SHP77 (cell line): ENCODE measurements around the gene GPRC5D.

Experiments used
- DNase-seq, 2 experiments: peaks; one replicate each; lab custom pipeline; 2025; lab: John Stamatoyannopoulos, UW

The GPRC5D gene

GRCh38 chr12:12952036-12952435, at the start of gene GPRC5D:
Gene GPRC5D (minus strand): TSS chr12:12952170. CDS start chr12:12950384, 1,786 bp downstream.
- DNase-seq: no peak

GRCh38 chr12:13001775-13002040, 49.7 kb upstream of the GPRC5D start:
- no peak for DNase-seq

- DNase-seq: peak in 1 of 2 experiments; percentile 41
Observed at GRCh38 chr12:13000925-13001774, 49.2 kb upstream of the GPRC5D start.

DNA sequence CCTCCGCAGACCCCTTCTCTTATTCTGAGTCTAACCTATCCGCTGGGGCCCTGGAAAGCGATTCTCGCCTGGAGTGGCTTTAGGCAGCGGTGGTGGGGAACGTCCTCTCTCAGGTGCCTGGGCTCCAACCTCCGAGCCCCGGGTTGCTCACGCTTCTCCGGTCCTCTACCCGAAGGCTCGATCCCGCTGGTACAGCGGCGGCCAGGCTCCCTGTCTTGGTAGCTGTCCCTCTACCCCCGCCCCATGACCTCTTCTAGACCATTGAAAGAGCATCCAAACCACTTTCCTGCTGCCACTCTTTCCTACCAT, 48.6 kb upstream of the GPRC5D start:
- DNase-seq: no peak

GRCh38 chr12:12999959-13000615, 48.1 kb upstream of the GPRC5D start, which contains the start of gene HEBP1:
Gene HEBP1 (minus strand): TSS chr12:13000265. CDS start chr12:13000114, 151 bp downstream.
- peak in 1 of 2 experiments; percentile 35 for DNase-seq

DNA sequence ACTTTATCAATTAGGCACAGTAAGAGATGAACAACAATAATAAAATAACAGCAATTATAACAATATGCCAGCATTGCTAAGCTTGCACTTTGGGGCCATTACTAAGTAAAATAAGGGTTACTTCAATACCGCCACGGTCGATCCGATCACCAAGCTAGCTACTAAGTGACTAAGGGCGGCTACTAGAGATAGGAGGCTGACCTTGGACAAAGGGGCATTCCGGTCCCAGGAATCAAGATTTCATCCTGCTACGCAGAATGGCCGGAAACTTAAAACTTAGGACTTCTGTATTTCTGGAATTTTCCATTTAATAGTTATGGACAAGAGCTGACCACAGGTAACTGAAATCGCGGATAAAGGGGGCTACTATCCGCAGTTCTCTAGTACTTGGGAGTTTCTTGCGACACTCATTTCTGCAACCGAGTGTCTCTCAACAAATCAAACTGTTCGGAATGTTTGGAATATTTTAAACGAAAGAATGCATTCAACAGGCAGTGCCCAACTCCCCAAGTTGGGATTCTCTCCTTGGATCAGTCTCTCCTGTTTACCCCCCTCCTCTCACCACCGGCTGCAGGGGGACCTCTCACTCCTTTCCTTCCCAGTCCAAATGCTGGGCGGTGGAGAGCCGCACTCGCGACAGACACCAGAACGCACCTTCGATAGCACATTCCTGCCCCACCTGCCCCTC, 47.4 kb upstream of the GPRC5D start:
- DNase-seq: no peak

- no peak for DNase-seq
Observed at GRCh38 chr12:12998248-12998647, 46.3 kb upstream of the GPRC5D start.

DNA sequence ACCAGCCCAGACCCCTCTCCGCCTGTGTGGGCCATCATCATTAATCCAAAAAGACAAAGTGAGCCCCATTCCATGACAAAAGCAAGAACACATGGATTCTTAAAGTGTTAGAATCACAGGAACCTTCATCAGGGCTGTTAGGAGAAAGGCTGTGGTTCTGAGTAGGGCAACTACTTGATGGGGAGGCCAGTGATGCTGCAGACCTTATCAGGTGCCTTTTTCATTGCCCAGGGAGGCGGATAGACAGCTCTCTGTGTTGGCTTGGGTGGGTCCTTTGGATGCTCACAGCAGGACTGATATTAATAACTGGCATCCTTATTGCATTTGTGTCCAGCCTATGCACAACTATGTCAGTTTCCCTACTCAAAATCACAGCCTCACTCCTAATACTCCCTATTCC, 45.8 kb upstream of the GPRC5D start:
- DNase-seq: no peak

DNA sequence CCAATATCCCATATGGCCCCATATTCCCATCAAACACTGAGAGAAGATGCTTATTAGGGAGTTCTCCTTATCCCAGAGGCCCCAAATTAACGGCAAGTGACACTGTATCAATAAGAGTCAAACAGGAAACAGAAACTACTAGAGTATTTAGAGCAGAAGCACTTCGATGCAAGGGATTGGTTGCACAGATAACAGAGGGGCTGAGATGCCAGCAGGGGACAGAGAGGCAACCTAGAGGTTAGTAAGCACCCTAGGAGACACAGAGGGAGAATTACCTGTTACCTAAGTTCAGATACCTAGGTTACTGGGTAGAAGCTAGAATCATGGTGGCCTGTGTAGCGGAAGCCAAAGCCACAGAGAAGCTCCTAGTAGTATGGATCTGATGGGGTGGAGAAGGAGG, 45.2 kb upstream of the GPRC5D start:
- DNase-seq: no peak

GRCh38 chr12:12996209-12996608, 44.2 kb upstream of the GPRC5D start:
- DNase-seq: no peak

GRCh38 chr12:12995088-12995487, 43.1 kb upstream of the GPRC5D start:
- no peak for DNase-seq

DNA sequence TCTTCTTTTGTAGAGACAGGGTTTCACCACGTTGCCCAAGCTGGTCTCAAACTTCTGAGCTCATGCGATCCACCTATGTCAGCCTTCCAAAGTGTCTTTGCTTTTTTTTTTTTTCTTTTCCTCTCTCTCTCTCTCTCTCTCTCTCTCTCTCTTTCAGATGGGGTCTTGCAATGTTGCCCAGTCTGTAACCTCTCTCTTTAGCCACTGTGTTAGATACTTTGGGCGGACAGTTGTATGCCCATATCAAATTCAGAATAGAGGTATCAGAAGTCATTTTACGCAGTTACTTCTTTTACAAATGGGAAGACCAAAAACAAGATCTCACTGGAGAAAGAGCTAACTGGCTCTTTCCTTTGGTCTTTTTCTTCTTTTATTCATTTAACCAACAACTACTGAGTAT, 41.4 kb upstream of the GPRC5D start:
- DNase-seq: no peak

DNA sequence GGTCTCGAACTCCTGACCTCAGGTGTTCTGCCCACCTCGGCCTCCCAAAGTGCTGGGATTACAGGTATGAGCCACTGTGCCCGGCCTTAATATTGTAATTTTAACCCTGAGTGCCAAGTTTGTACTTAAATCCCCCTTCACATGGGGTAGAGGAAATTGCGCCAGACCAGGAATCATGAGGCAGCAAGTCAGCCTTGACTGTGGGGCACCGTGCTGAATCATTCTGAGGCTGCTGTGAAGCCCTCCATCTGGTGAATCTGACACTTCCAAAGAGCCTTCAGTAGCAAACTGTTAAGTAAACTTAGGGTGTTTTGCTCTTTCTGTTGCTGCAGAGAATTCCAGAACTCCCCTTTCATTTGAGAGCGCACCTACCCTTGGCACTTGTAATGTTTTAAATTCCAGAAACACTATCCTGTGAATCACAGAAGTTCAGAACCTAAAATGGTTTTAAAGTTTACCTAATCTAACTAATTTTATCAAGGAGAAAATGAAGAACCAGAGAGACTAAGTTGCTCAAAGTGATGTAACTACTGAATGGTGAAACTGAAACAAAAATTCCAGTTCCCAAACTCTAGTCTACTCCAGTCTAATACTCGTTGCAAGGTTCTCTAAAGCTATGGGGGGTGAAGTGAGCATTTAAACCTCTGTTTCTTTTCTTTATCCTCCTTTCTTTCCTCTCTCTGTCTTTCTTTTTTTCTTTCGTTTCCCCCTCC, 40.6 kb upstream of the GPRC5D start:
- DNase-seq: no peak

DNA sequence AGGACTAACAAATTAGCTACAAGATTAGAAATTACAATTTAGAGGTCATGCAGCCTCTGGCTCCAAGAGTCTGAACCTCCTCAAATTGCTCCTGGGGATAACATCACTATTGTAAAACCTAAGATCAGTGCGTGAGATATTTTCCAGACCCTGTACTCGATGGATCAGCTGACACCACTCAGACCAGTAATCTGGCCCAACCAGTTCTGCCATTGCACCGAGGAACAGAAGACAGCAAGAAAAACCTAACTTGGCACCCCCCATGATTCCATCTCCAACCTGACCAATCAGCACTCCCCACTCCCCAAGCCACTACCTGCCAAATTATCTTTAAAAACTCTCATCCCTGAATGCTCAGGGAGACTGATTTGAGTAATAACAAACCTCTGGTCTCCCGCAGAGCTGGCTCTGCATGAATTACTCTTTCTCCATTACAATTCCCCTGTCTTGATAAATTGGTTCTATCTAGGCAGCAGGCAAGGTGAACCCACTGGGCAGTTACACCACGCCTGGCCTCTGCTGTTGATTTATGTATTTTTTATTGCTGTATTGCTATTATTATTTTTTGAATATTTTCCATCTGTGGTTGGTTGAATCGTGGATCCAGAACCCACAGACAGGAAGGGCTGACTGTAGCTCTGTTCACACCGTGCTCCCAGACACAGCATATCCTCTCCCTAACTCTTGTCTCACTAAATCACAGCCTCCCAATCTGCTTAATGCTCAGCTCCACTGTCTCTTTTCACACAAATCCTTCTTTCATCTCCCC, 38.9 kb upstream of the GPRC5D start:
- no peak for DNase-seq

- DNase-seq: no peak
Observed at GRCh38 chr12:12987421-12987820, 35.5 kb upstream of the GPRC5D start.

DNA sequence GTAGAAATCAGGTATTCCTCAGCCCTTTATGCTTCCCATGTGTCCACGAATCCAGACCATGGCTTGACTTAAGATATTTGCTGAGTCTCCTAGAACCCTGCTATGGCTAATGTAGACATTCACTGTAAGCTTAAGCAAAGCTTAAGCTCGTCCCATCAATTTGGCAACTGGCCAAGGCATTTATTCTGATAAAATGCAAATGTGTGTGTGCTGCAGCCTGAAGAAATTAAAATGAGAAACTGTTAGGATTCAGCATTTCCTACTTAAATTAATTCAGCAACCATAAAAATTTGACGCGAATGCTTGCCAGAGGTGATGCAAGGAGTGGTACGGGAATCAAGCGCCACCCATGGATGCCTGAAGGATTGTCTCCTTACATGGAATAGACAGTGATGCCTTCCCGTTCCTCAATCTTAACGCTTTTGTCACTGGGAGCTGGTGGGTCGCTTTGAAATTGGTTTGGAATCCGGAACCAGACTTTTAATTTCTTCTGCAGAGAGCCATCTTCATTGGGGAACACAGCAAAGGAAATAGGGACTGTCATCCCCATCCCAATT, 34.9 kb upstream of the GPRC5D start:
- DNase-seq: no peak

- DNase-seq: no peak
Observed at GRCh38 chr12:12985817-12986408, 33.9 kb upstream of the GPRC5D start.

DNA sequence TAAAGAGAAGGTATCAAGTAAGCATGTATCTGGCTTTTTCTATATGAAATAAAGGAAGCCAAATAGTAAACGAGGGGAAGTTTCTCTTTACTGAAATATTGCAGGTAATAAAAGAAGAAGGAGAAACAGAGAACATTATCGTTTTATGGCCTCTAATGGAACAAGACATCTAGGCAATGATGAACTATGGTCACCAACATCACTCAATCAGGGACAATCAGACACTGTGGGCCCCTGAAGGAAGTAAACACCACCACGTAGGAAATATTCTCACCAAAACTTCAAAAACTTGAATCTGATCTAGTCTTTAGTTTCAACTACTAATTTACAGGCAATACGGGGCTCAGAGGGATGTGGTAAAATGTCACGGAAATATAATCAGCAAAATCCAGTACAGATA, 32.2 kb upstream of the GPRC5D start:
- DNase-seq: no peak

DNA sequence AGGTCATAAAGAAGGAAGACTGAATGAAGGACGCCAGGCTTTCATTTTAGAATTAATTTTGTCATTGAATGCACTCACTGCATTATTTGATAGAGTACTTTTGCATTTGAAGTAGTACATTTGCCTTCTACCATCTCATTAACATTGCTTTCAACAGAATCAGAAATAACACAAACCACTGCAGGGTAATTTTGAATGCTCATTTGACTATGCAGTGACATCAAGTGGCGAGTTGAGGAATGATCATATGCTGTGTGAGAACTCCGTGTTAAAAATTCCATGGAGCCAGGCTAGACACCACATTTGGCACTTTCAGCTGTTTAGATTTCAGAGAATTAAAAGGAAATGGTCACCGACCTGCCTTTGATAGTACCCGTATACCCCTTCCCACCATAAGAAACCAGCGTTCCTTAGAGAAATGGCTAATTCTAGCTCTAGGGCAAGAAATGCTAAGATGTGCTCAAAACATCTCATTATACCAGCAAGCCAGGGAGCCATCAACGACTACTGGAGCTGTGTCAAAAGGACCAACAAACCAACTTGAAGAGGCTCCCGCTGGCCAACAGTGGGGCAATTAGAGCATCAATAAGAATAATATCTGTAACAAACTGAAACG, 31.6 kb upstream of the GPRC5D start:
- DNase-seq: no peak

DNA sequence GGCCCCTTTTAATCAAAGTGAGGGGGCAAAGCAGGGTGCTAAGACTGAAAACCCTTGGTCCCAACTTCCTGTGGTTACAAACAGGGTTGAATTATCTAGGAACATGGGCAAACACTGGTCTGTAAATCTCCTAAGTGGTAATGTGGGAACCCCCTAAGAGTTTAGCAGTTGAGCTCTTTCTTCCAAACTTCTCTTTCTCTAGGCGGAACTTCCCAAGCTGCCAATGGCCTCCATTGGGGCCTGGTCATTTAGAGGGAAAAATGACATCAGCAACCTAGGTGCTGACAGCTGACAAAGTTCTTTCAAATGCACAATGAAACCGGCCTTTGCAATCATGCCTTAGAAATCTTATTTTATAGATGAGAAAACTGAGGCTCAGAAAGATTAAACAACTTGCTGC, 30.4 kb upstream of the GPRC5D start:
- no peak for DNase-seq
